Measurements from ENCODE around the gene C7orf57. TPM values are rescaled to one million over a fixed set of nuclear protein-coding genes. Genes with fewer than 3 reads are reported as not detected.
"Not testable (repeated sequence)": the region's sequence is repeated elsewhere in the genome, so short reads cannot be mapped to it uniquely, and the experiment has no call there.

C7orf57 gene
- total RNA-seq (2013), result not detected
- polyA plus RNA-seq (under 1 TPM in 1 of 3 donors, not detected in 2; 0.05 TPM), polyA minus RNA-seq (not detected in 2 replicates), total RNA-seq (0.12 to 1.1 (median 0.42) reads per million in 11 experiments)

- peak within 1 kb of the TSS; percentile 49 for H3K9ac ChIP-seq (ENCODE audit: insufficient read depth, low read length, poor library complexity, severe bottlenecking)
- peaks cover 10 to 15% of the 10 kb centered on the region in 2 donors for H3K4me1 ChIP-seq (ENCODE audit: control insufficient read depth in 1 of 2, insufficient read depth in 2 of 2, low read length in 2 of 2)
- peaks cover 2 to 6% of the 10 kb centered on the region in 2 donors for H3K36me3 Mint-ChIP-seq
- H3K4me3 Mint-ChIP-seq, result peak within 1 kb of the TSS; percentile 78 to 92
- under 1% methylated on average over 59 of the region's 62 CpGs for WGBS (ENCODE audit: insufficient coverage)
- peaks cover 27 to 54% of the 10 kb centered on the region in 2 donors for H3K27me3 ChIP-seq (ENCODE audit: control insufficient read depth in 2 of 2, insufficient read depth in 2 of 2, low read length in 2 of 2)
- H3K4me1 Mint-ChIP-seq, result peaks cover 12% of the 10 kb centered on the region
- intact Hi-C loops (cut with micrococcal nuclease), result loop anchor here (5.0 kb wide), 4 partner anchors 52 to 72 kb away; partner anchors contain the start of gene UPP1 (in 1 of the 2)
- peak within 1 kb of the TSS in 6 of 7 donors; percentile 10 to 90 (median 78) for H3K27ac Mint-ChIP-seq
- DNase-seq, result peak; percentile 89 to 95 (median 91)
- H3K27ac ChIP-seq (ENCODE audit: low read depth in 1 of 2, low read length in 2 of 2), result no peak within 1 kb of the TSS
- no peaks in the 10 kb centered on the region for H3K79me2 ChIP-seq (ENCODE audit: insufficient read depth, low read length)
- H3K4me3 ChIP-seq (replicated peaks in 1 of 3; ENCODE audit: low read depth in 2 of 3, low read length in 3 of 3), result peak within 1 kb of the TSS; percentile 39 to 78 (median 45)
- H3K27me3 Mint-ChIP-seq (ENCODE audit: low read depth in 3 of 3), result peaks cover 47 to 61% (median 59%) of the 10 kb centered on the region in 3 donors
- H3K36me3 ChIP-seq (replicated peaks in 1 of 2; ENCODE audit: control insufficient read depth in 1 of 2, insufficient read depth in 2 of 2, low read length in 2 of 2), result no peaks in the 10 kb centered on the region
- H3K9me3 ChIP-seq (replicated peaks in 1 of 2; ENCODE audit: control insufficient read depth in 1 of 2, insufficient read depth in 1 of 2, low read length in 2 of 2), result no peaks in the 10 kb centered on the region
- peak within 1 kb of the TSS; percentile 88 for H3K4me2 ChIP-seq (replicated peaks; ENCODE audit: extremely low read depth, low read length, poor library complexity, severe bottlenecking)
- H2AFZ ChIP-seq (ENCODE audit: insufficient read depth, low read depth, low read length, poor library complexity, severe bottlenecking), result peak within 1 kb of the TSS; percentile 70
- H3K9me3 Mint-ChIP-seq, result peaks cover 0 to 8% (median 2%) of the 10 kb centered on the region in 7 donors
- no peak for TF ChIP-seq CTCF (IDR thresholded peaks at IDR 0.05)
- H4K20me1 ChIP-seq (ENCODE audit: insufficient read depth, low read length), result no peaks in the 10 kb centered on the region
These were observed at the start of gene C7orf57 for GRCh38 chr7:48035301-48035966. C7orf57 (plus strand) TSS chr7:48035543; CDS start chr7:48036309, 766 bp downstream.

GRCh38 chr7:47988496-47989386 lies 46.6 kb upstream of the C7orf57 start:
- Mint-ChIP-seq H3K4me3 (no peak overlapping the region), H3K36me3 (no peaks in the 10 kb centered on the region), H3K9me3 (peaks cover 0 to 2% (median 0%) of the 10 kb centered on the region in 7 donors), H3K4me1 (peaks cover 18% of the 10 kb centered on the region), H3K27ac (peak overlapping the region in 1 of 7 donors; percentile 57), H3K27me3 (ENCODE audit: low read depth in 3 of 3) (peaks cover 0 to 1% (median 0%) of the 10 kb centered on the region in 3 donors)
- no peak overlapping the region for H3K4me3 ChIP-seq (replicated peaks in 1 of 3; ENCODE audit: low read depth in 2 of 3, low read length in 3 of 3)
- no peak overlapping the region for H2AFZ ChIP-seq (ENCODE audit: insufficient read depth, low read depth, low read length, poor library complexity, severe bottlenecking)
- H3K79me2 ChIP-seq (ENCODE audit: insufficient read depth, low read length), result no peaks in the 10 kb centered on the region
- no peaks in the 10 kb centered on the region for H4K20me1 ChIP-seq (ENCODE audit: insufficient read depth, low read length)
- no peak overlapping the region for H3K9ac ChIP-seq (ENCODE audit: insufficient read depth, low read length, poor library complexity, severe bottlenecking)
- no peak overlapping the region for H3K4me2 ChIP-seq (replicated peaks; ENCODE audit: extremely low read depth, low read length, poor library complexity, severe bottlenecking)
- peaks cover 6 to 12% of the 10 kb centered on the region in 2 donors for H3K4me1 ChIP-seq (ENCODE audit: control insufficient read depth in 1 of 2, insufficient read depth in 2 of 2, low read length in 2 of 2)
- no peaks in the 10 kb centered on the region for H3K9me3 ChIP-seq (replicated peaks in 1 of 2; ENCODE audit: control insufficient read depth in 1 of 2, insufficient read depth in 1 of 2, low read length in 2 of 2)
- H3K27me3 ChIP-seq (ENCODE audit: control insufficient read depth in 2 of 2, insufficient read depth in 2 of 2, low read length in 2 of 2), result no peaks in the 10 kb centered on the region
- TF ChIP-seq CTCF (IDR thresholded peaks at IDR 0.05), result peak; percentile 64
- H3K36me3 ChIP-seq (replicated peaks in 1 of 2; ENCODE audit: control insufficient read depth in 1 of 2, insufficient read depth in 2 of 2, low read length in 2 of 2), result no peaks in the 10 kb centered on the region
- no CpG with 5 or more reads among the region's 8 CpGs for WGBS (ENCODE audit: insufficient coverage)
- DNase-seq, result no peak
- intact Hi-C loops (cut with micrococcal nuclease), result no loop called here
- H3K27ac ChIP-seq (ENCODE audit: low read depth in 1 of 2, low read length in 2 of 2), result no peak overlapping the region

- not testable (repeated sequence) for H3K4me3 ChIP-seq (replicated peaks in 1 of 3; ENCODE audit: low read depth in 2 of 3, low read length in 3 of 3); H3K27me3 Mint-ChIP-seq (ENCODE audit: low read depth in 3 of 3); DNase-seq; H3K4me3 Mint-ChIP-seq; H3K9me3 ChIP-seq (replicated peaks in 1 of 2; ENCODE audit: control insufficient read depth in 1 of 2, insufficient read depth in 1 of 2, low read length in 2 of 2); H3K9ac ChIP-seq (ENCODE audit: insufficient read depth, low read length, poor library complexity, severe bottlenecking); H3K36me3 ChIP-seq (replicated peaks in 1 of 2; ENCODE audit: control insufficient read depth in 1 of 2, insufficient read depth in 2 of 2, low read length in 2 of 2); H3K36me3 Mint-ChIP-seq; H4K20me1 ChIP-seq (ENCODE audit: insufficient read depth, low read length); H2AFZ ChIP-seq (ENCODE audit: insufficient read depth, low read depth, low read length, poor library complexity, severe bottlenecking); H3K27me3 ChIP-seq (ENCODE audit: control insufficient read depth in 2 of 2, insufficient read depth in 2 of 2, low read length in 2 of 2); H3K4me2 ChIP-seq (replicated peaks; ENCODE audit: extremely low read depth, low read length, poor library complexity, severe bottlenecking); H3K27ac Mint-ChIP-seq; H3K79me2 ChIP-seq (ENCODE audit: insufficient read depth, low read length); H3K27ac ChIP-seq (ENCODE audit: low read depth in 1 of 2, low read length in 2 of 2); H3K9me3 Mint-ChIP-seq
- 21% methylated on average over 2 of the region's 10 CpGs for WGBS (ENCODE audit: insufficient coverage)
- intact Hi-C loops (cut with micrococcal nuclease), result loop anchor here in 1 of 2 donors (5.0 kb wide), 1 partner anchor 117 kb away; no protein-coding TSS in a partner anchor
- peaks cover 18% of the 10 kb centered on the region for H3K4me1 Mint-ChIP-seq
- H3K4me1 ChIP-seq (ENCODE audit: control insufficient read depth in 1 of 2, insufficient read depth in 2 of 2, low read length in 2 of 2), result peaks cover 6 to 12% of the 10 kb centered on the region in 2 donors
These were observed 45.5 kb upstream of the C7orf57 start for GRCh38 chr7:47989607-47990400.
